ENCODE measurements around the gene DNAJC7. TPM values are rescaled to one million over a fixed set of nuclear protein-coding genes. Genes with fewer than 3 reads are reported as not detected.
"Not testable (repeated sequence)": the region's sequence is repeated elsewhere in the genome, so short reads cannot be mapped to it uniquely, and the experiment has no call there.

DNAJC7 gene
- total RNA-seq, 1 donor from 2014 or later: 77.3 TPM

DNA sequence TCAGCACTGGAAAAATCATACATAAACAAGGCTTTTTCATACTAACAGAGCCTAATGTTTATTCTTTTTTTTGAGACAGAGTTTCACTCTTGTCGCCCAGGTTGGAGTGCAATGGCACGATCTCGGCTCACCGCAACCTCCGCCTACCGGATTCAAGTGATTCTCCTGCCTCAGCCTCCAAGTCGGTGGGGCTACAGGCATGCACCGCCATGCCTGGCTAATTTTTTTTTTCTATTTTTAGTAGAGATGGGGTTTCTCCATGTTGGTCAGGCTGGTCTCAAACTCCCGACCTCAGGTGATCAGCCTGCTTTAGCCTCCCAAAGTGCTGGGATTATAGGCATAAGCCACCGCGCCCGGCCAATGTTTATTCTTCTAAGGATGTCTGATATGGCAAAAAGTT lies 3.5 kb downstream of the DNAJC7 start:
- not testable (repeated sequence) for DNase-seq (ENCODE audit: extremely low read depth, low read depth, low spot score)

DNA sequence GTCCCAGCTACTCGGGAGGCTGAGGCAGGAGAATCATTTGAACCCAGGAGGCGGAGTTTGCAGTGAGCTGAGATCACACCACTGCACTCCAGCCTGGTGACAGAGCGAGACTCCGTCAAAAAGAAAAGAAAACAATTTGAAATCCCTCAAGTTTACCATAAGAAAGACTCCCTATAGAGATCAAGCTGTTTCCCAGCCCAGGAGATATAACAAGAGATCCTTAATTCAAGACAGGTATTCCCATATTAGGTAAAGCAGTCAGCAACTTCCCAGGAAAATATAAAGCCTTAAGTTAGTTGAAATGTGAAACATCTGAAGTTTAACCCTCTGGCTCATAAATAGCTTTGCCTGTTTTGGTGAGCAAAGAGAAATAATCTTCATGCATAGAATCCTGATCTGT lies 4.9 kb downstream of the DNAJC7 start:
- DNase-seq (ENCODE audit: extremely low read depth, low read depth, low spot score): not testable (repeated sequence)

GRCh38 chr17:42010898-42011516 lies 6.2 kb downstream of the DNAJC7 start:
- DNase-seq (ENCODE audit: extremely low read depth, low read depth, low spot score): no peak

GRCh38 chr17:42010266-42010680 lies 7.0 kb downstream of the DNAJC7 start:
- not testable (repeated sequence) for DNase-seq (ENCODE audit: extremely low read depth, low read depth, low spot score)

GRCh38 chr17:42009170-42009569 lies 8.1 kb downstream of the DNAJC7 start:
- no peak for DNase-seq (ENCODE audit: extremely low read depth, low read depth, low spot score)

DNA sequence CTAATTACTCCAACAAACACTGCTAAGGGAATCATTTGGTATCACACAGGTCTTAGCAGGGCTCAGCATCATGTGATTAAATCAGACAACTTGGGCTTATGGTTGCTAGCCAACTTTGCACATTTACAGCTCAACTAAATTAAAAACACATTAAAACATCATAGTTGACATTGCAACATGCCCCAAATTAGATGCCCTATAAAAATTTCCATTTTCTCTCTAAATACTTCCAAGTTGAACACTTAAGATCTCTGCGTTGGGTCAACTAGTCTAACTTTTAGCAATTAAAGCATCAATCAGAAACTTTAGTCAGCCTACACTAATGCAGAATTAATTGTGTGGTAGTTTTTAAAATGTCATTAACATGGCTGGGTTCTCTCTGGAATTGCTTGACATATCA lies 12.1 kb downstream of the DNAJC7 start:
- no peak for DNase-seq (ENCODE audit: extremely low read depth, low read depth, low spot score)

- DNase-seq (ENCODE audit: extremely low read depth, low read depth, low spot score): no peak
Measured at GRCh38 chr17:42002792-42003301, 14.4 kb downstream of the DNAJC7 start.

- DNase-seq (ENCODE audit: extremely low read depth, low read depth, low spot score): no peak
Measured at GRCh38 chr17:42002175-42002791, 15.0 kb downstream of the DNAJC7 start.

GRCh38 chr17:42001729-42002128 lies 15.5 kb downstream of the DNAJC7 start:
- no peak for DNase-seq (ENCODE audit: extremely low read depth, low read depth, low spot score)

- DNase-seq (ENCODE audit: extremely low read depth, low read depth, low spot score): no peak
Measured at GRCh38 chr17:42000413-42001133, 16.7 kb downstream of the DNAJC7 start.

- DNase-seq (ENCODE audit: extremely low read depth, low read depth, low spot score): no peak
Measured at GRCh38 chr17:41998497-41998896, 18.7 kb downstream of the DNAJC7 start.

GRCh38 chr17:41996855-41997164 lies 20.4 kb downstream of the DNAJC7 start:
- no peak for DNase-seq (ENCODE audit: extremely low read depth, low read depth, low spot score)

GRCh38 chr17:41992576-41992975 lies 24.7 kb downstream of the DNAJC7 start:
- no peak for DNase-seq (ENCODE audit: extremely low read depth, low read depth, low spot score)

- no peak for DNase-seq (ENCODE audit: extremely low read depth, low read depth, low spot score)
Measured at GRCh38 chr17:41989702-41990419, 27.4 kb downstream of the DNAJC7 start.

DNA sequence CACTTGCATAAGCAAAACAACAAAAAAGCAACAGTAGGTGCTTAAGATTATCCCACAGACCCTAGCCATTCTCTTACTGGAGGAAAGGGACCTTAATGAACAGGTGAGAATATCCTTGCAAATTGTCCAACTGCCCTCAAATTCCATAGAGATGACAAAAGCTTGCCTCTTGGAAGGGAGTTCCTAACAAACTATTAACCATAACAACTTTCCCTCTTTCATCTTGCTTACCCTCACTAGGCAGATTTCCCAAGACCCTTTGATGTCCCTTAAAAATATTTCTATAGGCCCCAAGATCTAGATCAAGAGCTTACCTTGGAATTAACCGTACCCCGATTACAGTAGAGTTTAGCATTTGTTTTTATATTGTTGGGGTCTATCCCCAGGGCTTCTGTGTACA lies 28.8 kb downstream of the DNAJC7 start:
- DNase-seq (ENCODE audit: extremely low read depth, low read depth, low spot score): no peak

DNA sequence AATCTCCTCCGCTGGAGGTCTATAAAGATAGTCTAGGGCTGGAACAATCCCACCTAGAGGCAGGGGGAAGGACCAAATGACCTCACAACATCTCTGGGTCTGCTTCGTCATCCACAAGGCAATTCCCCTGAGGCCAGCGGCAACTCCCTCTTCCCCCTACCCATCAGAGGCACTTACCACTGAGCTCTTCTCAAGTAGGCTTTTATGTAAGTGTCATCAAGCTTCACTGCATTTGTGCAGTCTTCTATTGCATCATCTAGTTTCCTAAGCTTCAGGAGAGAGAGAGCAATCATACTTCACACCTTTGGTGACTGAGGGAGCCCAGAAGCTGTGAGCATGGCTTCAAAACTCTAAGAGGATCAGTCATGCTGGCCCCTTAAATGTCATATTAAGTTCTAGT lies 29.6 kb downstream of the DNAJC7 start:
- no peak for DNase-seq (ENCODE audit: extremely low read depth, low read depth, low spot score)

DNA sequence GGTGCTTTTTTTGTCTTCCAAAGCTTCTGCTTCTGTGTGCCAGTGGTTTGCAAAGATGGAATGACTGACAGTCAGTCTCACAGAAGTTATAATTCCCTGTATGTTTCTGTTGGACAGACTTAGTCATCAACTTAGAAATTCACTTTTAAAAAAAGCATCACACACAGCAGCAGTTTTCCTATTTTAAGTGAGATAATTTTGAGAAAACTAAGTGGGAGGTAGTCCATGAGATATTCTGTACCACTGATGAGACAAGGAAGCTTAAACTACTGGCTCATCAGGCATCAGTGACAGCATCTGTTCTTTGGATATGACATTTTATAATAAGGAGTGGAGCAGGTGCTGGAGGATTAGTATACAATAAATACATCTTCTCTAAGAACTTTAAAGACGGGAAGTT lies 30.6 kb downstream of the DNAJC7 start:
- no peak for DNase-seq (ENCODE audit: extremely low read depth, low read depth, low spot score)

GRCh38 chr17:41985919-41986318 lies 31.3 kb downstream of the DNAJC7 start:
- no peak for DNase-seq (ENCODE audit: extremely low read depth, low read depth, low spot score)

DNA sequence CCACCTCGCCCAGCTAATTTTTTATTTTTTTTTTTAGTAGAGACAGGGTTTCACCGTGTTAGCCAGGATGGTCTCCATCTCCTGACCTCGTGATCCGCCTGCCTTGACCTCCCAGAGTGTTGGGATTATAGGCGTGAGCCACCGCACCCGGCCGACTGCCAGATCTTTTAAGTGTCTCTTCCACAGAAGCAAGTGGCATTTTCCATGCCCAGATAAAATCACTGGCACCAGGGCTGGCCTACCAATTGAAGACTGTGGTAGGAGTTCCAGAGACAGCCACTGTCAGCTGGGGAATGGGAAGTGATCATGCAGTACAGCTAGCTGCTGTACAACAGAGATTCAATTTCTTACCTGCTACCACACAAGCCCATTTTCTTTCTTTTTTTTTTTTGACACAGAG lies 32.8 kb downstream of the DNAJC7 start:
- no peak for DNase-seq (ENCODE audit: extremely low read depth, low read depth, low spot score)

DNA sequence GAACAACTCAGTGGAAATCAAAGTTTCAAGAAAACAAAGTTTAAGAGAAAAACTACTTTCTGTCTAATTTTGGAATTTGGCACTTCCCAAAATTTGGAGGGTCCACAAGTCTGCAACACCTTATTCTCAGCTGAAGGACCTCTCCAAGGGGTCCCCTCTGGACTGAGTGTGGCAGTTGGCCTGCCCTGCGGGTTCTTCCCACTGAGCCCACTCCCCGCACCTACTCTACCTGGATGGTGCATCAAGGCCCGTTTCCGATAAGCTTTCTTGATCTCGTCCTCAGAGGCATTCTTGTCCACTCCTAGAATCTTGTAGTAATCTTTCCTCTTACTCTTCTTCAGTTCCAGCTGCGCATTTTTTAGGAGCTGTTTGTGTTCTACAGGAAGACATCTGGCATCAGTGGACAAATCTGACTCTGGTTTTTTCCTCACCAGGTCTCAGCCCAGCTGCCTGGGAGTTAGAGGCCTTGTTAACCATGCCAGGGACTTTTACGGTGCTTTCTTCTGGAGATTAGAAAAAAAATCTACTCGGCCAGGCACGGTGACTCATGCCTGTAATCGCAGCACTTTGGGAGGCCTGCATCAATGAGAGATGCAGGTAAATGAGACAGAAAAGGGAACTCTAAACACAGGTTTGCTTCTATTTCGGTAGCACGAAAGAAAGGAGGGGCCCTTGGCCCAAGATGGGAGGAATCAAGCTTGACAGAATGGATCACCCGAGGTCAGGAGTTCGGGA lies 35.0 kb downstream of the DNAJC7 start:
- DNase-seq (ENCODE audit: extremely low read depth, low read depth, low spot score): no peak

DNA sequence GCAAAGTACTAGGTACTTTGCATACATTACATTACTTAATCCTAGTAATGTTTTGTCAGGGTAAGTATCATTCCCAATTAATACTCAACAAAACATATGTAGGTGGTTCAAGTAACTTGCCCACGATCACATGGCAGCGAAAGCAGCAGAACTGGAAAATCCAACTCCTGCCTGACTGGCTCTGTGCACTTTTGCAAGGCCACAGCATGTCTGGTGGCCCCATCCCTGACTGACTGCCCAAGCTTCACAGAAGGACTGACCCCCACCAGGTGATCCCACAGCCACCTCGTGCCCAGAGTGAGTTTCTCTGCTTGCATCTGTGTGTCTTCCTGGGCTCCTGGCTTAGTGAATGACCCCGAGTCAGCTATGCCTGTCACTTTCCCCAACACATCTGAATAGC lies 39.2 kb downstream of the DNAJC7 start:
- DNase-seq (ENCODE audit: extremely low read depth, low read depth, low spot score): no peak

Measured in glomerular endothelial cell (primary cell).